NCI-H460 (cell line): Measurements from ENCODE around the gene ANKMY2. TPM values are rescaled to one million over a fixed set of nuclear protein-coding genes. Genes with fewer than 3 reads are reported as not detected.
"Not testable (repeated sequence)": the region's sequence is repeated elsewhere in the genome, so short reads cannot be mapped to it uniquely, and the experiment has no call there.

Source experiments
- DNase-seq: peaks from one replicate; pipeline ENCODE4 v3.0.0-alpha.2; 2016; ENCODE audit warnings: low read depth; ENCODE audit errors: extremely low read depth
- total RNA-seq: library from RNA; depleted of rRNA; stranded (reverse); fragments of >200 nt; shearing (Covaris generic); gene quantifications from 2 replicates; pipeline ENCODE4 v1.2.3, GENCODE V29; 2014

ANKMY2 gene
- total RNA-seq, 1 experiment from 2014 or later: 13.7 TPM

- DNase-seq: no peak
Measured at GRCh38 chr7:16634271-16634738, 11.2 kb downstream of the ANKMY2 start.

- no peak for DNase-seq
Measured at GRCh38 chr7:16630654-16631053, 14.9 kb downstream of the ANKMY2 start.

GRCh38 chr7:16627236-16627635 lies 18.3 kb downstream of the ANKMY2 start:
- no peak for DNase-seq

GRCh38 chr7:16626388-16626787 lies 19.2 kb downstream of the ANKMY2 start:
- DNase-seq: no peak

GRCh38 chr7:16619979-16620408 lies 25.6 kb downstream of the ANKMY2 start:
- no peak for DNase-seq

GRCh38 chr7:16616542-16616941 lies 29.0 kb downstream of the ANKMY2 start:
- no peak for DNase-seq

- DNase-seq: no peak
Measured at GRCh38 chr7:16616122-16616521, 29.4 kb downstream of the ANKMY2 start.

GRCh38 chr7:16615228-16615627 lies 30.3 kb downstream of the ANKMY2 start:
- no peak for DNase-seq

GRCh38 chr7:16611711-16612110 lies 33.8 kb downstream of the ANKMY2 start:
- DNase-seq: no peak

GRCh38 chr7:16609842-16610450 lies 35.6 kb downstream of the ANKMY2 start:
- DNase-seq: no peak

GRCh38 chr7:16606704-16607103 lies 38.9 kb downstream of the ANKMY2 start:
- DNase-seq: no peak

- peak; percentile 17 for DNase-seq
Measured at GRCh38 chr7:16604054-16604453, 41.5 kb downstream of the ANKMY2 start.

GRCh38 chr7:16603633-16604032 lies 41.9 kb downstream of the ANKMY2 start:
- DNase-seq: no peak

GRCh38 chr7:16599860-16600259 lies 45.7 kb downstream of the ANKMY2 start:
- no peak for DNase-seq

- no peak for DNase-seq
Measured at GRCh38 chr7:16598015-16598414, 47.5 kb downstream of the ANKMY2 start.

GRCh38 chr7:16595596-16595995 lies 50.0 kb downstream of the ANKMY2 start:
- DNase-seq: not testable (repeated sequence)

- DNase-seq: no peak
Measured at GRCh38 chr7:16594676-16595075, 50.9 kb downstream of the ANKMY2 start.

- no peak for DNase-seq
Measured at GRCh38 chr7:16594061-16594460, 51.5 kb downstream of the ANKMY2 start.

- no peak for DNase-seq
Measured at GRCh38 chr7:16592395-16592794, 53.2 kb downstream of the ANKMY2 start.

- no peak for DNase-seq
Measured at GRCh38 chr7:16590424-16590823, 55.1 kb downstream of the ANKMY2 start.

GRCh38 chr7:16589881-16590280 lies 55.7 kb downstream of the ANKMY2 start:
- no peak for DNase-seq

GRCh38 chr7:16587790-16588189 lies 57.8 kb downstream of the ANKMY2 start:
- DNase-seq: no peak

GRCh38 chr7:16587129-16587528 lies 58.4 kb downstream of the ANKMY2 start:
- DNase-seq: no peak
